HK-2 (cell line): ENCODE data around the gene CDX1.

ENCODE experiments used
- DNase-seq: peaks from one replicate; pipeline ENCODE4 v3.0.0-alpha.2; 2018; ENCODE audit not compliant: unreplicated experiment

CDX1 gene

GRCh38 chr5:150131978-150132694, 34.4 kb upstream of the CDX1 start:
- no peak for DNase-seq

- no peak for DNase-seq
These were observed 33.8 kb upstream of the CDX1 start for GRCh38 chr5:150132740-150133139.

- no peak for DNase-seq
These were observed 32.9 kb upstream of the CDX1 start for GRCh38 chr5:150133581-150134197.

- DNase-seq, result no peak
These were observed 32.4 kb upstream of the CDX1 start for GRCh38 chr5:150134198-150134588.

- DNase-seq, result no peak
These were observed 30.8 kb upstream of the CDX1 start for GRCh38 chr5:150135557-150136304.

- no peak for DNase-seq
These were observed 30.0 kb upstream of the CDX1 start for GRCh38 chr5:150136305-150137167.

- DNase-seq, result no peak
These were observed 29.2 kb upstream of the CDX1 start for GRCh38 chr5:150137168-150137957.

GRCh38 chr5:150137997-150138396, 28.6 kb upstream of the CDX1 start:
- DNase-seq, result no peak

- DNase-seq, result peak; percentile 34
These were observed 27.9 kb upstream of the CDX1 start for GRCh38 chr5:150138551-150139265.

GRCh38 chr5:150139334-150139733, 27.2 kb upstream of the CDX1 start:
- DNase-seq, result no peak

- DNase-seq, result no peak
These were observed 25.7 kb upstream of the CDX1 start for GRCh38 chr5:150140830-150141229.

- no peak for DNase-seq
These were observed 24.9 kb upstream of the CDX1 start for GRCh38 chr5:150141544-150142184.

- no peak for DNase-seq
These were observed 24.2 kb upstream of the CDX1 start for GRCh38 chr5:150142185-150142958.

GRCh38 chr5:150142959-150143349, 23.6 kb upstream of the CDX1 start:
- peak; percentile 29 for DNase-seq

- peak; percentile 59 for DNase-seq
These were observed 23.0 kb upstream of the CDX1 start for GRCh38 chr5:150143350-150144245.

- DNase-seq, result no peak
These were observed 22.3 kb upstream of the CDX1 start for GRCh38 chr5:150144246-150144801.

GRCh38 chr5:150144879-150145278, 21.7 kb upstream of the CDX1 start:
- no peak for DNase-seq

GRCh38 chr5:150146235-150146634, 20.3 kb upstream of the CDX1 start:
- DNase-seq, result no peak
